ENCODE measurements around the gene GRIFIN.
A peak's percentile ranks its signal among the peaks of the same experiment; 100 is the strongest.

The GRIFIN gene

GRCh38 chr7:2497500-2498336 lies 21.5 kb upstream of the GRIFIN start:
- no peak for DNase-seq

GRCh38 chr7:2497065-2497464 lies 20.9 kb upstream of the GRIFIN start:
- no peak for DNase-seq

GRCh38 chr7:2496375-2496774 lies 20.2 kb upstream of the GRIFIN start:
- no peak for DNase-seq

- DNase-seq = no peak
Measured at GRCh38 chr7:2495418-2496299, 19.5 kb upstream of the GRIFIN start.

GRCh38 chr7:2494191-2495130 lies 18.3 kb upstream of the GRIFIN start:
- no peak for DNase-seq

- DNase-seq = no peak
Measured at GRCh38 chr7:2493205-2494164, 17.3 kb upstream of the GRIFIN start.

GRCh38 chr7:2492038-2492437 lies 15.8 kb upstream of the GRIFIN start:
- no peak for DNase-seq

- no peak for DNase-seq
Measured at GRCh38 chr7:2490181-2490651, 14.0 kb upstream of the GRIFIN start.

GRCh38 chr7:2488681-2489080 lies 12.5 kb upstream of the GRIFIN start:
- DNase-seq = no peak

- DNase-seq = no peak
Measured at GRCh38 chr7:2488272-2488645, 12.1 kb upstream of the GRIFIN start.

GRCh38 chr7:2487586-2488271 lies 11.5 kb upstream of the GRIFIN start:
- no peak for DNase-seq

- no peak for DNase-seq
Measured at GRCh38 chr7:2484868-2485267, 8.7 kb upstream of the GRIFIN start.

- DNase-seq = no peak
Measured at GRCh38 chr7:2483494-2483893, 7.3 kb upstream of the GRIFIN start.

GRCh38 chr7:2482725-2483451 lies 6.7 kb upstream of the GRIFIN start:
- DNase-seq = no peak

GRCh38 chr7:2481195-2481594 lies 5.0 kb upstream of the GRIFIN start:
- DNase-seq = no peak

GRCh38 chr7:2480070-2480408 lies 3.8 kb upstream of the GRIFIN start:
- DNase-seq = peak; percentile 9

- DNase-seq = peak; percentile 8
Measured at GRCh38 chr7:2479276-2480069, 3.3 kb upstream of the GRIFIN start.

- peak; percentile 9 for DNase-seq
Measured at GRCh38 chr7:2478800-2479199, 2.6 kb upstream of the GRIFIN start.

- DNase-seq = peak; percentile 7
Measured at GRCh38 chr7:2478399-2478785, 2.2 kb upstream of the GRIFIN start.

All from activated naive CD4-positive, alpha-beta T cell treated with anti-CD3 and anti-CD28 coated beads, Interleukin-2, amount 50 U/mL, for 16 hours (primary cell).